AG09309 (cell line): ENCODE measurements around the gene TMTC1.

ENCODE experiments used
- DNase-seq: peaks from one replicate; pipeline ENCODE4 v3.0.0-alpha.2; 2010; ENCODE audit warnings: low read depth
- H3K4me3 ChIP-seq: 2 replicates; pipeline ENCODE4 v1.5.1; 2011; ENCODE audit warnings: mild to moderate bottlenecking, low read depth, low read length, moderate library complexity; ENCODE audit not compliant: control insufficient read depth
- TF ChIP-seq, protein P1 (sequence below): IDR thresholded peaks from 2 replicates; pipeline ENCODE4 v1.5.1; 2011; ENCODE audit warnings: mild to moderate bottlenecking, low read depth, low read length, inconsistent platforms; ENCODE audit not compliant: insufficient read depth, control insufficient read depth; ENCODE audit errors: missing control alignments

Gene TMTC1

DNA sequence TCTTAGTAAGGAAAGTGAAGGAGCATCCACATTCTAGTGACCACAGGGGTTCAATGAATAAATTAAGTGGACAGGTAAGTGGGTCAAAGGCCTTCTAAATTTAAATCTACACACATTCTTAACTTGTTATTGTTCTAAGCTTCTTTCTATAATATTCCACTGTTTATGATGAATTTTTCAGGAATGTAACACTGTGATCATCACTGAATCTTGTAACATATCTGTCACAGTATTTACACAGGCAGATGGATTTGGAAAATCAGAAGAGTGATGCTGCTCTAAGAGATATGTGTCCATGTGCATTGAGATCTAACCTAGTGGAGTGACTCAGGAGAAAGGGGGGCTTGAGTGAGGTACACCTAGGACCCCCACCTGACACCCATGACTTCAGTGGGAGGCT lies 170.8 kb downstream of the TMTC1 start:
- no peak for DNase-seq
- no peak overlapping the region for H3K4me3 ChIP-seq
- TF ChIP-seq, protein P1, sequence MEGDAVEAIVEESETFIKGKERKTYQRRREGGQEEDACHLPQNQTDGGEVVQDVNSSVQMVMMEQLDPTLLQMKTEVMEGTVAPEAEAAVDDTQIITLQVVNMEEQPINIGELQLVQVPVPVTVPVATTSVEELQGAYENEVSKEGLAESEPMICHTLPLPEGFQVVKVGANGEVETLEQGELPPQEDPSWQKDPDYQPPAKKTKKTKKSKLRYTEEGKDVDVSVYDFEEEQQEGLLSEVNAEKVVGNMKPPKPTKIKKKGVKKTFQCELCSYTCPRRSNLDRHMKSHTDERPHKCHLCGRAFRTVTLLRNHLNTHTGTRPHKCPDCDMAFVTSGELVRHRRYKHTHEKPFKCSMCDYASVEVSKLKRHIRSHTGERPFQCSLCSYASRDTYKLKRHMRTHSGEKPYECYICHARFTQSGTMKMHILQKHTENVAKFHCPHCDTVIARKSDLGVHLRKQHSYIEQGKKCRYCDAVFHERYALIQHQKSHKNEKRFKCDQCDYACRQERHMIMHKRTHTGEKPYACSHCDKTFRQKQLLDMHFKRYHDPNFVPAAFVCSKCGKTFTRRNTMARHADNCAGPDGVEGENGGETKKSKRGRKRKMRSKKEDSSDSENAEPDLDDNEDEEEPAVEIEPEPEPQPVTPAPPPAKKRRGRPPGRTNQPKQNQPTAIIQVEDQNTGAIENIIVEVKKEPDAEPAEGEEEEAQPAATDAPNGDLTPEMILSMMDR, result no peak

DNA sequence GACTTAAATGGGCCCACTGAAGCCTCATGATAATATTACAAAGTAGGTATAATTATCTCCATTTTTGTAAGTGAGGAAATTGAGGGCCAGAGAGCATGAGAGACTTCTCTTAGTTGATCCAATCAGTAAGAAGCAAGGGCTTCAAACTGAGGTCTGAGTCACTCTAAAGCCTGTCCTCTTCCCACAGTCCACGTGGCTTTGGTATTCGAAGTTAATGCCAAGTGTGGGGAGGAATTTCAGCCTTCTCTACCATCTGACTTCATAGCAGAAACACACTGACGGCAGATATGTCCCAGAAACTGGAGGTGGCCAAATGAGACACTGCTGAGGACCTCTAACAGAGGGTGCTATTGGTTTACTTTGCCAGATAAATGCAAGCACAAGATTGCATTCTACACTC lies 171.8 kb downstream of the TMTC1 start:
- TF ChIP-seq, protein P1, result no peak
- H3K4me3 ChIP-seq, result no peak overlapping the region
- DNase-seq, result no peak

DNA sequence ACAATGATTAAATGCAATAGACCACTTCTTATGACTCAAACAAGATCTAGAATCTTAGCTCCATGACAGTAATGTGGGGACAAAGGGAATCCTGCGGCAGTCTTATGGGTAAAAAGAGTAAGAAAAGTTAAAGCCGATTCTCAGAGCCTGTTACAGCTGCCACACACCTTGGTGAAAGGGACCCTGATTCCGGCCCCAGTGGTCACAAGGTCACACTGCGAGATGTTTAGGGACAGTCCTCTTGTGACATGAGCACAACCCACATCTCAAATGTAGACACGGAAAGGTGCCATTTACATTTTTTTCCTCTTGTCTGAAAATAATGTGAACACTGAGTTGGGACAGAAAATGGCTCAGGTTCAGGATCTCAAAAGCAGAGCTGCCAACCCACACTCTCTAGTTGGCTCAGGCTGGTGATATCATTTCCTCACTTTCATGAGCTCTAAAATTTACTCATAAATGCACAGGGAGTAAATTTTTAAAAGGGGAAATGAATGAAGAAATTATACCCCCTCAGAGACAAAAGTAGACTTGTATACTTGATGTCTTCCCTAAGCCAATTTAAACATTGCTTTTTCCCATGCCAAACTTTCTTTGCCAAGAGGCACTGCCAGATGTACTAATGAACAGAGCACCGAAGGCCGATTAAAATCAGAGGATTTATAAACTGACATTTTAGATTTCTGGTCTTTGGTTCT lies 173.1 kb downstream of the TMTC1 start:
- no peak overlapping the region for H3K4me3 ChIP-seq
- no peak for DNase-seq
- TF ChIP-seq, protein P1, result no peak

DNA sequence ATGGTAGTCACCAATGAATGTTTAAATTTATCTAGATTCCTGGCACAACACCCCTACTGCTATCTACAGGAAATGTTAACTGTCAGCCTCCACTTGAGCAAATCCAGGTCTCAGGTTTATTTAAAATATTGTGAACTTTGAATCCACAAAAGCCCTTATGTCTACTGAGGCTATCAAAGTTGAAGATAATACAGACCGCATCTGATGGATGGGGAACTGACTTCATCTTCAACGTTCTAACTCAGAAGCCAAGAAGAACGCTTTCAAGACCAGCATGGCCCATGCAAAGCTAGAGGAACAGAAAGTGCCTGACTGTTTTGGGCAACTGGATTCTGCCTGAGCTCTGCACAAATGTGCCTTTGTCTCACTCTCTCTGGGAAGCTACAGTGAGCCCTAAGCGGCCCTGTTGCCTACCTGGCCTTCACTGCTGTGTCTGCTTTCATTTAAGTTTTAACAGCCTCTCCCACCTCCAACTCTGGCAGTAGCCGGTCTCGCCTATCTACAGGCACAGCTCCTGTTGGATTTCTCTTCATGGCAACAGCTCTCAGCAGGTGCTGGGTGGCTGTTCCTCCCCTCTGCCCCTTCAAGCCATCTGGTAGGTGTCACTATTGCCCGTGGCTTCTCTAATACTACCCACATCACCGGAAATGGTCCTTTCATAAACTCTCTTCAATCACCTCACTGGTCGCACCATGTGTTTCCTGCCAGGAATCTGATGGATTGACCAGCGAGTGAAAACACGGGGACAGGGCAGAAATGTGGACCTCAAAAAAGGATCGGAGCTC lies 174.1 kb downstream of the TMTC1 start:
- no peak overlapping the region for H3K4me3 ChIP-seq
- TF ChIP-seq, protein P1, result no peak
- DNase-seq, result no peak

DNA sequence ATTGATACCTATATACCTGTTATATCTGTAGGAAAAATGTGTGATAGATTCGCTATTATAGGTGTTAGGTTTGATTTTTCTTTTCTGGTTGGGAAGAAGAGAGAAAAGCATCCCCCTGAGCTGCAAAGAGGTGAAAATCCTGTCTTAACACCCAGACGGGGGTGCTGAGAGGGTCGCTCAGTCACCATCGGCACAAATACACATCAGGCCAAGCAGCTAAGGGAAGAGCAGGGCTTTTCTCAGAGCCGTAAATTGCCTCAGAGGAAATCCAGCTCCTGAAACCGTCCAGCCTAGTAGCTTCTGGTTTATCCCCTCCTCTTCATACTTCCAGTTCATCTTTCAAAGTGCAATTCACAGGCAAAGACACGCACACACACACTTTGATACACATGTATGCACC lies 175.2 kb downstream of the TMTC1 start:
- TF ChIP-seq, protein P1, result no peak
- H3K4me3 ChIP-seq, result no peak overlapping the region
- no peak for DNase-seq

DNA sequence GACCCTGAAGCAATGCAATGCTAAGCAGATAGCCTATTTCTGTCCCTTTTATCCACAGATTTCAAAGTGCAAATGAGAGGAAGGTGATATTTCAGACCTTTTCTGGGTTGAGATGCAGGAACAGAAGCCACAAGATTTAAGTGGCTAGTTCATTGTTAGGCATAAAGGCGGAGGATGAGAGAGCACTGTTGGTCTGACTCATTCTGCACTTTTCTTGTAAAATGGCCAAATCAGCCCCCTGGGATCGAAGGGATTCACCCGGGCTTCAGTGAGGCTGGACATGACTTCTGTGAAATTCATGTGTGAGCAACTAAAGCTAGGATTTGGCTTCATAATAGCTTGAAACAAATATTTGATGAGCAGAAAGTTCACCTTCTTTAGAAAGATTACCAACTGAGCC lies 184.4 kb downstream of the TMTC1 start:
- DNase-seq, result no peak
- no peak overlapping the region for H3K4me3 ChIP-seq
- TF ChIP-seq, protein P1, result no peak
